Right atrium auricular region (tissue), 2 donors: ENCODE data around the gene OCIAD1. TPM values are rescaled to one million over a fixed set of nuclear protein-coding genes. Genes with fewer than 3 reads are reported as not detected.

Source experiments
- DNase-seq: peaks from one replicate; pipeline ENCODE4 v3.0.0-alpha.2; 2019; ENCODE audit warnings: low spot score
- H3K27ac ChIP-seq, 2 donors: fragments of 200-600 bp; sonication (generic); 1 replicate in 1 of 2; 2 replicates in 1 of 2; pipeline ENCODE4 v1.5.1; 2016 to 2019
- H3K27me3 ChIP-seq, 2 donors: fragments of 200-600 bp; sonication (generic); one replicate each; pipeline versions ENCODE4 v1.5.1 to v1.6.0; 2017 to 2019
- H3K36me3 ChIP-seq: fragments of 200-600 bp; sonication (generic); one replicate; pipeline ENCODE4 v1.5.1; 2016
- H3K4me1 ChIP-seq, 2 donors: fragments of 200-600 bp; sonication (generic); one replicate each; pipeline versions ENCODE4 v1.5.1 to v1.6.0; 2017 to 2019
- H3K4me3 ChIP-seq, 2 donors: fragments of 200-600 bp; sonication (generic); 1 replicate in 1 of 2; 2 replicates in 1 of 2; pipeline ENCODE4 v1.5.1; 2017 to 2019; ENCODE audit warnings: mild to moderate bottlenecking in 1 of 2, moderate library complexity in 1 of 2
- H3K9me3 ChIP-seq, 2 donors: fragments of 200-600 bp; sonication (generic); one replicate each; pipeline ENCODE4 v1.5.1; 2019
- CTCF ChIP-seq, 2 donors: fragments of 200-600 bp; sonication (generic); IDR thresholded peaks; one replicate each; pipeline ENCODE4 v1.5.1; 2019; ENCODE audit warnings: antibody characterized with exemption in 2 of 2
- total RNA-seq, 2 donors: library from RNA; depleted of rRNA; stranded (reverse); fragments of >200 nt; gene quantifications; one replicate each; pipeline ENCODE4 v1.1.0, GENCODE V29; 2016

OCIAD1 gene
- 100 to 1,000 TPM; 101 to 215 TPM for total RNA-seq

GRCh38 chr4:48830706-48831531 lies at the start of gene OCIAD1:
Gene OCIAD1 (plus strand): TSS chr4:48831088. CDS start chr4:48832625, 1,537 bp downstream.
- TF ChIP-seq CTCF (IDR thresholded peaks at IDR 0.05): no peak
- H3K27me3 ChIP-seq: no peaks in the 10 kb centered on the region
- peaks cover 0 to 17% of the 10 kb centered on the region in 2 donors for H3K4me1 ChIP-seq
- H3K9me3 ChIP-seq: no peaks in the 10 kb centered on the region
- DNase-seq: peak; percentile 99
- H3K27ac ChIP-seq: peak within 1 kb of the TSS; percentile 94 to 98
- peaks cover 19% of the 10 kb centered on the region for H3K36me3 ChIP-seq
- H3K4me3 ChIP-seq: peak within 1 kb of the TSS; percentile 80 to 91

GRCh38 chr4:48781968-48782367 lies 48.9 kb upstream of the OCIAD1 start:
- TF ChIP-seq CTCF (IDR thresholded peaks at IDR 0.05): no peak
- no peak overlapping the region for H3K27ac ChIP-seq
- no peak for DNase-seq
- H3K36me3 ChIP-seq: no peaks in the 10 kb centered on the region
- no peaks in the 10 kb centered on the region for H3K27me3 ChIP-seq
- no peak overlapping the region for H3K4me3 ChIP-seq
- peaks cover 0 to 17% of the 10 kb centered on the region in 2 donors for H3K4me1 ChIP-seq
- no peaks in the 10 kb centered on the region for H3K9me3 ChIP-seq

- Histone ChIP-seq H3K9me3 (no peaks in the 10 kb centered on the region), H3K27me3 (no peaks in the 10 kb centered on the region), H3K27ac (no peak overlapping the region), H3K36me3 (no peaks in the 10 kb centered on the region), H3K4me3 (no peak overlapping the region), H3K4me1 (peaks cover 0 to 5% of the 10 kb centered on the region in 2 donors)
- no peak for DNase-seq
- TF ChIP-seq CTCF (IDR thresholded peaks at IDR 0.05): no peak
These were observed 45.6 kb upstream of the OCIAD1 start for GRCh38 chr4:48785302-48785701.

GRCh38 chr4:48786549-48786948 lies 44.3 kb upstream of the OCIAD1 start:
- no peak overlapping the region for H3K4me3 ChIP-seq
- no peak for TF ChIP-seq CTCF (IDR thresholded peaks at IDR 0.05)
- no peaks in the 10 kb centered on the region for H3K9me3 ChIP-seq
- H3K27ac ChIP-seq: no peak overlapping the region
- no peaks in the 10 kb centered on the region for H3K36me3 ChIP-seq
- DNase-seq: no peak
- H3K27me3 ChIP-seq: no peaks in the 10 kb centered on the region
- no peaks in the 10 kb centered on the region for H3K4me1 ChIP-seq

GRCh38 chr4:48787056-48787455 lies 43.8 kb upstream of the OCIAD1 start:
- no peak for DNase-seq
- no peak overlapping the region for H3K4me3 ChIP-seq
- TF ChIP-seq CTCF (IDR thresholded peaks at IDR 0.05): no peak
- no peaks in the 10 kb centered on the region for H3K27me3 ChIP-seq
- H3K9me3 ChIP-seq: no peaks in the 10 kb centered on the region
- H3K36me3 ChIP-seq: no peaks in the 10 kb centered on the region
- no peaks in the 10 kb centered on the region for H3K4me1 ChIP-seq
- no peak overlapping the region for H3K27ac ChIP-seq
